Caco-2 (cell line): Measurements from ENCODE around the gene KPNA2. TPM values are rescaled to one million over a fixed set of nuclear protein-coding genes. Genes with fewer than 3 reads are reported as not detected.
"Not testable (repeated sequence)": the region's sequence is repeated elsewhere in the genome, so short reads cannot be mapped to it uniquely, and the experiment has no call there.

Experiments
- BruUV-seq: library from RNA; stranded (reverse); fragments of 400-500 nt; replicated peaks from 2 replicates; lab custom pipeline; 2021; lab: Mats Ljungman, UMichigan
- CTCF ChIA-PET: fragments of 300-600 bp; sonication (Branson Sonifier 250); formaldehyde crosslinking; loops from one replicate; lab custom pipeline; 2022; ENCODE audit warnings: antibody characterized with exemption; lab: Charles Lee
- POLR2A ChIA-PET: fragments of 300-600 bp; sonication (Branson Sonifier 250); formaldehyde crosslinking; loops from one replicate; lab custom pipeline; 2022; ENCODE audit warnings: antibody characterized with exemption; lab: Charles Lee
- DNase-seq, 2 experiments: peaks; one replicate each; pipeline versions ENCODE4 v3.0.0 to v3.0.0-alpha.2; 2020 to 2022
- H3K27me3 ChIP-seq: replicated peaks from 2 replicates; pipeline ENCODE4 v1.6.0; 2011; ENCODE audit warnings: low read length; ENCODE audit not compliant: control insufficient read depth, insufficient read depth
- H3K36me3 ChIP-seq: 2 replicates; pipeline ENCODE4 v1.5.1; 2011; ENCODE audit warnings: low read length; ENCODE audit not compliant: control insufficient read depth, insufficient read depth
- H3K4me1 ChIP-seq: fragments of 250-450 bp; sonication (Bioruptor Pico); 2 replicates; pipeline ENCODE4 v1.5.1; 2020; ENCODE audit warnings: mild to moderate bottlenecking
- H3K4me3 ChIP-seq: 2 replicates; pipeline ENCODE4 v1.5.1; 2011; ENCODE audit warnings: low read depth, mild to moderate bottlenecking, control low read depth, low read length
- H3K9me3 ChIP-seq: fragments of 250-450 bp; sonication (Bioruptor Pico); 2 replicates; pipeline ENCODE4 v1.5.1; 2020; ENCODE audit warnings: mild to moderate bottlenecking, moderate library complexity
- H3K27ac Mint-ChIP-seq: one replicate; pipeline ENCODE4 v1.8.0; 2022; ENCODE audit warnings: mixed read lengths; ENCODE audit not compliant: unreplicated experiment
- H3K27me3 Mint-ChIP-seq: one replicate; pipeline ENCODE4 v1.8.0; 2022; ENCODE audit warnings: mixed read lengths; ENCODE audit not compliant: insufficient read depth, unreplicated experiment
- H3K36me3 Mint-ChIP-seq: one replicate; pipeline ENCODE4 v1.8.0; 2022; ENCODE audit warnings: mild to moderate bottlenecking, mixed read lengths; ENCODE audit not compliant: insufficient read depth, unreplicated experiment
- H3K4me1 Mint-ChIP-seq: one replicate; pipeline ENCODE4 v1.8.0; 2022; ENCODE audit warnings: low read depth, mixed read lengths; ENCODE audit not compliant: unreplicated experiment
- H3K4me3 Mint-ChIP-seq: one replicate; pipeline ENCODE4 v1.8.0; 2022; ENCODE audit warnings: mild to moderate bottlenecking, moderate library complexity, mixed read lengths; ENCODE audit not compliant: unreplicated experiment
- H3K9me3 Mint-ChIP-seq: one replicate; pipeline ENCODE4 v1.8.0; 2022; ENCODE audit warnings: mixed read lengths; ENCODE audit not compliant: unreplicated experiment
- intact Hi-C: fragments of 100-400 bp; cut with micrococcal nuclease; formaldehyde crosslinking; loops from one replicate; pipeline ENCODE4 v1.10.0; 2022; ENCODE audit not compliant: unreplicated experiment
- total RNA-seq: library from RNA; stranded (reverse); gene quantifications from 2 replicates; pipeline ENCODE4 v1.2.3, GENCODE V29; 2022
- TF ChIP-seq, protein P1 (sequence below), 2 experiments: fragments of 200-600 bp in 1 of 2; IDR thresholded peaks; 1 replicate in 1 of 2; 2 replicates in 1 of 2; pipeline versions ENCODE4 v1.5.1 to v1.8.0; 2011 to 2022; ENCODE audit warnings: antibody characterized with exemption in 1 of 2, control low read depth in 1 of 2, inconsistent platforms in 1 of 2, low read depth in 1 of 2, low read length in 1 of 2, mild to moderate bottlenecking in 1 of 2, moderate library complexity in 1 of 2; ENCODE audit not compliant: insufficient read depth in 1 of 2, severe bottlenecking in 1 of 2, unreplicated experiment in 1 of 2

The KPNA2 gene
- total RNA-seq, 1 experiment from 2014 or later, result 339 TPM

DNA sequence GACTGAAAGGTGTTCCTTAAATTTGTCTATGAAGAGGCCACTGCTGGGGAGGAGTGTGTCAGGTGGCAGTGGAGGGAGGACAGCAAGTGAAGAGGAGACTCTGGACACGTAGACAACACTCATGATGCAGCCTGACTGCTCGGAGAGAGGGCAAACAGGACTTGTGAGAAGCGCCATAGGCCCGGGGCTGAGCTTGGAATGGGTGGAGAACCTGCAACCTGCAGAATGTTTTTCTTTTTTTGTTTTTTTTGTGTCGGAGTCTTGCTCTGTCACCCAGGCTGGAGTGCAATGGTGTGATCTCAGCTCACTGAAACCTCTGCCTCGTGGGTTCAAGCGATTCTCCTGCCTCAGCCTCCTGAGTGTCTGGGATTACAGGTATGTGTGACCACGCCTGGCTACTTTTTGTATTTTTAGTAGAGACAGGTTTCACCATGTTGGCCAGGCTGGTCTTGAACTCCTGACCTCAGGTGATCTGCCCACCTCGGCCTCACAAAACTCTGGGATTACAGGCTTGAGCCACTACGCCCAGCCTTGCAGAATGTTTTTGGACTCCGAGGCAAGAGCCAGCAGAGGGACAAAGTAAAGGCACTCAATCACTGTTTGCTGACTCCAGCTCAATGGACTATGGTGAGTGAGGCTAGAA is 20.3 kb upstream of the KPNA2 start:
- no TSS peak for BruUV-seq
- CTCF ChIA-PET, result interaction anchor here (0.6 kb wide), 1 partner anchor 431 kb away, joined by 3 read pairs; no protein-coding TSS in a partner anchor
- H3K9me3 Mint-ChIP-seq, result no peaks in the 10 kb centered on the region
- Histone ChIP-seq H3K4me1 (no peaks in the 10 kb centered on the region), H3K27me3 (no peaks in the 10 kb centered on the region), H3K36me3 (no peaks in the 10 kb centered on the region), H3K4me3 (no peak overlapping the region), H3K9me3 (no peaks in the 10 kb centered on the region)
- no peak for DNase-seq
- peaks cover 11% of the 10 kb centered on the region for H3K36me3 Mint-ChIP-seq
- intact Hi-C loops, result no loop called here
- H3K4me1 Mint-ChIP-seq, result peaks cover 15% of the 10 kb centered on the region
- H3K4me3 Mint-ChIP-seq, result no peak overlapping the region
- H3K27ac Mint-ChIP-seq, result no peak overlapping the region
- TF ChIP-seq, protein P1, sequence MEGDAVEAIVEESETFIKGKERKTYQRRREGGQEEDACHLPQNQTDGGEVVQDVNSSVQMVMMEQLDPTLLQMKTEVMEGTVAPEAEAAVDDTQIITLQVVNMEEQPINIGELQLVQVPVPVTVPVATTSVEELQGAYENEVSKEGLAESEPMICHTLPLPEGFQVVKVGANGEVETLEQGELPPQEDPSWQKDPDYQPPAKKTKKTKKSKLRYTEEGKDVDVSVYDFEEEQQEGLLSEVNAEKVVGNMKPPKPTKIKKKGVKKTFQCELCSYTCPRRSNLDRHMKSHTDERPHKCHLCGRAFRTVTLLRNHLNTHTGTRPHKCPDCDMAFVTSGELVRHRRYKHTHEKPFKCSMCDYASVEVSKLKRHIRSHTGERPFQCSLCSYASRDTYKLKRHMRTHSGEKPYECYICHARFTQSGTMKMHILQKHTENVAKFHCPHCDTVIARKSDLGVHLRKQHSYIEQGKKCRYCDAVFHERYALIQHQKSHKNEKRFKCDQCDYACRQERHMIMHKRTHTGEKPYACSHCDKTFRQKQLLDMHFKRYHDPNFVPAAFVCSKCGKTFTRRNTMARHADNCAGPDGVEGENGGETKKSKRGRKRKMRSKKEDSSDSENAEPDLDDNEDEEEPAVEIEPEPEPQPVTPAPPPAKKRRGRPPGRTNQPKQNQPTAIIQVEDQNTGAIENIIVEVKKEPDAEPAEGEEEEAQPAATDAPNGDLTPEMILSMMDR (IDR thresholded peaks at IDR 0.05; ENCODE audit: insufficient read depth in 1 of 2, low read depth in 1 of 2, low read length in 1 of 2, severe bottlenecking in 1 of 2, unreplicated experiment in 1 of 2), result no peak
- POLR2A ChIA-PET, result no interaction called here
- peaks cover 3% of the 10 kb centered on the region for H3K27me3 Mint-ChIP-seq

DNA sequence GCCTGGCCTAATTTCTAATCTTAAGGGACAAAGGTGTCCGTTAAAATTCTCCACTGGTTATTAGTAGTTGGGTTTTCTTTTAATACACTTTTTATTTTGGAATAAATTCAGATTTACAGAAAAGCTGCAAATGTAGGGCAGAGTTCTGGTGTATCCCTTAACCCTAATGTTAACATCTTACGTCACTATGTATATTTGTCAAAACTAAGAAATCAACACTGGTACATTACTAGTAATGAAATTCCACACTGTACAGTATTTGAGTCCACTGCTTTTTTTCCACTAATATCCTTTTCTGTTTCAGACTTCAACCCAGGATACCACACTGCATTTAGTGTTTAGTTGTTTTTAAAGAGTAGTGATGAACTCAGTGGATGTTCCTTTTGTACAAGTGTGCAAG is 18.7 kb upstream of the KPNA2 start:
- H3K27ac Mint-ChIP-seq, result no peak overlapping the region
- H3K36me3 Mint-ChIP-seq, result peaks cover 18% of the 10 kb centered on the region
- DNase-seq, result no peak
- H3K9me3 Mint-ChIP-seq, result no peaks in the 10 kb centered on the region
- no TSS peak for BruUV-seq
- peaks cover 9% of the 10 kb centered on the region for H3K4me1 Mint-ChIP-seq
- peaks cover 3% of the 10 kb centered on the region for H3K27me3 Mint-ChIP-seq
- H3K36me3 ChIP-seq, result no peaks in the 10 kb centered on the region
- ChIA-PET POLR2A (no interaction called here), CTCF (no interaction called here)
- no peak overlapping the region for H3K4me3 ChIP-seq
- intact Hi-C loops, result no loop called here
- H3K4me3 Mint-ChIP-seq, result no peak overlapping the region
- H3K4me1 ChIP-seq, result 0 out of 2 replicates have a peak, but pooled peaks cover 4% of the 10 kb centered on the region
- H3K27me3 ChIP-seq, result no peaks in the 10 kb centered on the region
- no peaks in the 10 kb centered on the region for H3K9me3 ChIP-seq
- TF ChIP-seq, protein P1 (IDR thresholded peaks at IDR 0.05; ENCODE audit: insufficient read depth in 1 of 2, low read depth in 1 of 2, low read length in 1 of 2, severe bottlenecking in 1 of 2, unreplicated experiment in 1 of 2), result no peak

DNA sequence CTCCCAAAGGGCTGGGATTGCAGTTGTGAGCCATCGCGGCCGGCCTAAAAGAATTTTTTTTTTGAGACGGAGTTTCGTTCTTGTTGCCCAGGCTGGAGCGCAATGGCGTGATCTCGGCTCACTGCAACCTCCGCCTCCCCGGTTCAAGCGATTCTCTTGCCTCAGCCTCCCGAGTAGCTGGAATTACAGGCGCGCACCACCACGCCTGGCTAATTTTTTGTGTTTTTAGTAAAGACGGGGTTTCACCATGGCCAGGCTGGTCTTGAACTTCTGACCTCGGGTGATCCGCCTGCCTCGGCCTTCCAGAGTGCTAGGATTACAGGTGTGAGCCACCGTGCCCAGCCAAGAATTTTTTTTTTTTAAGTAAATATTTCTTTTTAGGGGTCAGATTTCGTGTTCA is 17.0 kb upstream of the KPNA2 start:
- H3K27me3 Mint-ChIP-seq, H3K4me3 Mint-ChIP-seq, H3K27ac Mint-ChIP-seq, H3K4me3 ChIP-seq, H3K4me1 ChIP-seq, CTCF ChIA-PET, H3K4me1 Mint-ChIP-seq, H3K36me3 ChIP-seq, H3K9me3 Mint-ChIP-seq, H3K9me3 ChIP-seq, POLR2A ChIA-PET, H3K27me3 ChIP-seq, intact Hi-C loops, DNase-seq, BruUV-seq: not testable (repeated sequence)
- peaks cover 18% of the 10 kb centered on the region for H3K36me3 Mint-ChIP-seq
